GM10847 (cell line): ENCODE measurements around the gene RAPH1.

Source experiments
- POLR2A ChIP-seq: IDR thresholded peaks from 2 replicates; pipeline ENCODE4 v1.6.1; 2011; ENCODE audit not compliant: insufficient read length; ENCODE audit errors: extremely low read depth

Gene RAPH1

DNA sequence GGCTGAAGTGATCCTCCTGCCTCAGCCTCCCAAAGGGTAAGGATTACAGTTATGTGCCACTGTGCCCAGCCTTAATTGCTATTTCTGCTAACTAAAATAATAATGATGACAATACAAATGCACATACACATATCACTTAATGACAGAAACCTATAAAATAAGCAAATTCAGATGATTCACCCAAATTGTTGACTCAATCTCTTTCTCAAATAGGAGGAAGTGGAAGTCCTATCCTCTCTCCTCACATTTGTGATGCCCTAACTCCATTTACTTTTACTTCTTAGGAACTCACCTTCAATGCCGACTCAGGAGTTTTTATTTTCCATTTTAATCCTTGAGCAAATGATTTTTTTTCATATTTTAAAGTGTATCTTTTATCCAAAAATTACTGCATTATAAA is 24.5 kb upstream of the RAPH1 start:
- no peak for TF ChIP-seq POLR2A

DNA sequence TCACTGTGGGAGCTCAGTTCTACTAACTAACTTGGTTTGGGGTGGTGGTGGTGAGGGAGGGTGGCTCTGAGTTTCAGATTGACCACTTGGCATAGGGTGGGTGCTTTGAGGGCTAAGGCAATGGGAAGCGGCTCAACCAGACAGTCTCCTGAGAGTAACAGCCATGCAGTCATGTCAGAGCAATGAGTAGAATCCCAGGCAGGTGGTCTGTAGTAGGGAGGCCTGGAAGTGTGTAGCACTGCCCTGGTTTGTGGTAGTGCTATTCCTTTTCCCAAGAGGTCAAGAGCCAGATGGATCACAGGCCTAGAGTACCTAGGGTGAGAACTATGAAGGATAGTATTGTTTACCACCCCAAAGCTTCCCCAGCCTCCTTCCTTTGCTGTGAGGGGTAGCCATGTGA is 18.7 kb upstream of the RAPH1 start:
- TF ChIP-seq POLR2A = no peak

DNA sequence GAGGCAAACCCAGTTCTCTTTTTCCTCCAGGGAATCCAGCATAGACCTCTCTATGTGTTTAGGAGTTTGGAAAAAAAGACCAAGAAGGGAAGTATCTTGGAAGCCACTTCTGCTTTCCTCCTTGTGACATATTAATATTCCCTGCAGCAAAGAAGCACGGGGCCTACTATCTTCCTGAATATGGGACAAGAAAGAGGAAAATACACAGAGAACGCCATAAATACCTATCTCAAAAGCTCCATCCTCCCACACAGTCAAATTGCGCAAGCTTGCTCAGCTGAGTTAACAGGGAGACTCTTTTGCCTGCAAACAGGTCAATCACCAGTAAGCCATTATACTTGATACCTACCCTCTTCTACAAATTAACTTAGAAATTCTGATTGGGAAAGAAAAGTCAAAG is 16.7 kb upstream of the RAPH1 start:
- TF ChIP-seq POLR2A = no peak

DNA sequence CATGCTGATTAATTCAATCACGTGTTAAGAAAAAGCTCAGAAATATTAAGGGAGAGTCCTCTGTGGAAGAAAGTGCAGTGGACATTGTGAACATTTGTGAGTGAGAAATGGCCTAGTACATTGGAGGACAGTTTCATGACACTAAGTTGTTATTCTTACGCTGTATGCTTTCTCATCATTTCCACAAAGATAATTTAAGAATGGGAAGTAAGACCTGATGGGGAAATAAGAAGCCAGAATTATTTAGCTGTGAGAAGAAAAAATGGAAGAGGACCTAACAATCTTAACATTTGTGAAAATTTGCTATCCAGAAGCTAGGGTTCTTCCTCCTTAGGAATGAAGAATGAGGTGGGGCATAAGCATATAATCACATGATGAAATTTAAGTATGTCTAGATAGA is 15.2 kb upstream of the RAPH1 start:
- no peak for TF ChIP-seq POLR2A

DNA sequence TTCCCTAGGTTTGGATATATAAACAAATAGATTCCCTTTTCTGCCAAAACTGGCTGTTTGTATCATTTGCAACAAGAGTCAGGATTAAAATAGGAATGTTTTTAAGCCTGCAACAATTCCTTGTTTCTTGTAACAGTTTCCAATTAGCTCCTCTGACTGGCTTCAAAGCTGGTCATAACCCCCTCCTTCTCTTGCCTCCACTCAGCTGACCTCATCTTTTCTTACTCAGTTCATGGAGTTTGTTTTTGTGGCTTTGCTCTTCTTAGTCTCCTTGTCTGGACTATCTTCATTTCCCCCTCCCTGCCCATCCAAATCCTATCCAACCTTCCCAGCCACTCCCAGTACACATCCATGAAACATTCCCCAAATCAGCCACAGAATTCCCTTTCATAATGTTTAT is 14.3 kb upstream of the RAPH1 start:
- no peak for TF ChIP-seq POLR2A

DNA sequence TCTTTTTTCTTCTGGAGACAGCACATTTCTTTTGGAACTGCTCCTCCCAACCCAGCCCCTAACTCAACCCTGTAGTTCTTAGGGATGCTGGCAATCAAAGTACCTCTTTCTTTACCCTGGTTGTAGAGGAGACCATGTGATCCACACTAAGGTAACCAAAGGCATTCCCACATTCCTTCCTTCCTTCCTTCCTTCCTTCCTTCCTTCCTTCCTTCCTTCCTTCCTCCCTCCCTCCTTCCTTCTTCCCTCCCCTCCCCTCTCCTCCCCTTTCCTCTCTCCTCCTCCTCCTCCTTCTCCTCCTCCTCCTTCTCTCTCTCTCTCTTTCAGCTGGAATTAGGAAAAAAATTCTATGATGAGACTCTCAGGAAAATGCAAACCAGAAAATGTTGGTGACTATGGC is 13.8 kb upstream of the RAPH1 start:
- no peak for TF ChIP-seq POLR2A

DNA sequence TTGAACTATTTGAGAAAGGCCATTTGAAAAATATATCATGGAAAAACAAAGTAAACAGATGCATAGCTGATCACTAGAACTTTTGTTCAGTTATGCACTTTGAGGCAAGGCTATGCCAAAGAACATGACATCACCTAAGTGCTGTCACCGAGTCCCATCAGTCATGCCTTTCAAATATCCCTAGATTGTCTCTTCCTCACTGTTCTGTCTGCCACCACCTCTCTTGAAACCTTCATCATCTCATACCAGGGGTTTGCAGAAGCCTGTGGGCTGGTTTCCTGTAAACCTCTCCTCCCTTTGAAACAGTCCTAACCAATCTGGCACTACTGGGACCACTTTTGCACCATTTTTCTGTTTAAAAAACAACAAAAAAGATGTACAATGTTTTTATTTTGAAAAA is 12.3 kb upstream of the RAPH1 start:
- TF ChIP-seq POLR2A = no peak

DNA sequence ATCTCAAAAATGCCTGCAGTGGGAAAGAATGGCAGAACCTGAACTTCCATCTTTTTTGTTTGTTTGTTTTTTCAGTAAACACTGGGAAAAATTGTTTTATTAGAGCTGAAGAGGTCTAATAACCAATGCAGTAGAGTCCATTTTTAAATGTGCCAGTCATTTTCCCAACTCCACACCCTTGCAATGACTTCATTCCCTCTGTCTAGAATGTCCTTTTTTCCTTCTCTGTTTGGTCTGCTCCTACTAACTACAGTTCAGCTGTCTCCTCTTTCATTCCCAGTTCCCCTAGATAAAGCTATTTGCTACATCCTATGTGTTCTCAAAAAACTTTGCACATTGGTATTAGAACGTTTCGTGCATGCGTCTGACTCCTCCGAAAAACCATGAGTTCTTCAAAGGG is 9.3 kb upstream of the RAPH1 start:
- TF ChIP-seq POLR2A = no peak

DNA sequence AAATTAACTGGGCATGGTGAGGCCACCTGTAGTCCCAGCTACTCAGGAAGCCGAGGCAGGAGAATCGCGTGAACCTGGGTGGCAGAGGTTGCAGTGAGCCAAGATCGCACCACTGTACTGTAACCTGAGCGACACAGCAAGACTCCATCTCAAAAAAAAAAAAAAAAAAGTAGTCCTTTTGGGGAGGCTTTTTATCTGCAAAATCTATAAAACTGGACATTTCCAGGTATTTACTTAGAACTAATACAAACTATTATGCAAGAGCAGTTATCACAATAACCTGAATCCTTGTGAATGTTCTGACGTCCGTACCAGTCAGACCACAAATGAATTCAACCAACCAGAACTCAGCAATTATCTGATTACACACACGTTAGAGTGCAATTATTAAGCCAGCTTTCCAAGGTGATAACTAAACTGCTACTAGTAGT is 8.8 kb upstream of the RAPH1 start:
- no peak for TF ChIP-seq POLR2A

DNA sequence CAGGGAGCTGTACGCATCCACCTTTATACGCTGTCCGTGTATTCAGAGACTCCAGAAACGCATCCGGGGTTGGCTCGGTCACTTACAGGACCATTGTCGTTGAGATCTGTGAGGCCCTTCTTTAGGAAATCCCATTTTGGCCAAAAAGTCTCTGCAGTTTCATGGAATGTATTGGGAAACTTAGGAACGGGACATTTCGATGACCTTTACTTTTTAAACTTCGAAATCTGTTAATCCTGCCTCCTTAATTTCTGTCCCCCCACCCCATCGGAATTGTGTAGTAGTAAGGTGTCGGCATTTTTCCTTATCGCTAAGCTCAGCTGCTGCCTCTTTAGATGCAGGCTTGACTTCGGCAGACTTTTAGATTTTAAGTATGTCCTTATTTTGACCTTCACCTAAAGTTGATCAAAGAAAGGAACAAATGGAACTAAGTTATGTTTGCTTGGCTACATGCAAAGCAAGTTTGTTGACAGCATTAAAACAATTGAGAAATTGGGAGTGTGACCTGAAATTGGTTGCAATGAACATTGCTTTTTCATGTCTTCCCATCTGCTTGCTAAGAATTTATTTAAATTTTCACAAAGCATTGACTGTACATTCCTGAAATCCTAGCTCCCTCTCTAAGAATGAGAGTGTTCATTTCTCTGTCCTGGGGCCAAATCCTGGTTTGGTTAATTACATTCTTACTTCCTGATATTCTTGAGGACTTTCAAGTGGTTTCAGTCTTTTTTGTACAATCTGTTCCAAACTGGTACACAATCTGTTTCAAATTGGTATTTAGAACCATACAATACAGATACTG is 884 bp upstream of the RAPH1 start:
- TF ChIP-seq POLR2A = no peak

DNA sequence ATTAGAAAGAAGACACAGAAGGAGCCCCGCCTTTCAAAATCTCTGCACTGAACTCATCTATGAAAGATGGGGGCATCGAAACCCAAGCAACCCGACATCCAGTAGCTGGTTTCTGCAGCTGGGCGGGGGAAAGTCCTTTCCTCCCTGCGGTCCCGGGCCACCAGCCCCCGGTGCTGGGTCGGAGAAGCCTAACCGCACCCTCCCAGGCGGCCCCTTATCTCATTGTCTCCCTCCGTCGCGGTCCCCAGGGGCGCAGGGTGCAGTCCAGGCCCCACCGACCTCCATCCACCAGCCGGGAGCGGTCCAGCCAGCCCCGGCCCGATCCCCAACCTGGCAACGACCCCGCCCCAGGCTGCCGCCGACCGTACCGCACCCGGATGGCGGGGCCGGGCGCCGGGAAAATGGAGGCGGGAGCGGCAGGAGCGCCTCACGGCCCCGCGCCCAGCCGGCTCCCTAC is 452 bp downstream of the RAPH1 start:
- no peak for TF ChIP-seq POLR2A

DNA sequence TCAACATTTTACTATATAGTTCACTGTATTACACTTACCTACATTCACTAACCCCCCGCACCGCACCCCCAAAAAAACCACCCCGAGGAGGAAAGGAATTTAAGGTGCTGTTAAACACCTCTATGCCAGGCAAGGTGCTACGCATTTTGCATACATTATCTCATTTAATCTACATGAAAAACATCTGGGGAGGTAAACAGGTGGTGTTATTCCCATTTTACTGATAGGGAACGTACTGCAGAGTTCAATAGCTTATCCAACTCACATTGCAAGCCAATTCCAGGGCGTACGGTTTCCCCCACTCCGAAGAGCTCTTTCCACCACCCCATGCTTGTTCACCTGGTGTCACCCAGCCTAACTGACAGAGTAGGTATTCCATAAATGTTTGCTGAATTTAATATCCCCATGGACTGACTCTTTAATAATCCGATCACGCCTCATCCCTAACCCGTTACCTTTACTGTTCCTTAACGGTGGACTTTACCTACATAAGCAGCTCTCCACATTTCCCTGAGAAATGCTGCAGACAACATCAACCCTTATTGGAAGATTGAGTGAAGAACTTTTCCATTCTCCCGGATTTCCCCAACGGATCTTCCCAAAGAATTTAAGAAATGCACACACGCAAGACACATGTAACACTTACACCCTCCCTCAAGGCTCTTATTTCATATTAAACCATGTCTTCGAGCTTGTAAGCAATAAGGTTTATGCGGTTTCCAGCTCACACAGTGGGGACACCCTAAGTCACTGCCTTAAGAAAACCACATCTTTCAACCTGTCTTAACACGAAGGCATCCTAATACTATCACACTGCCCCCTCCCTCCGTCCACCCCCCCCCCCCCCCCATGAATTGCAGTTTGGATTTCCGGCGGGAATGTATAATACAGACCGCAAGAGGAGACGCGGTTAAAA is 1.2 kb downstream of the RAPH1 start:
- no peak for TF ChIP-seq POLR2A

DNA sequence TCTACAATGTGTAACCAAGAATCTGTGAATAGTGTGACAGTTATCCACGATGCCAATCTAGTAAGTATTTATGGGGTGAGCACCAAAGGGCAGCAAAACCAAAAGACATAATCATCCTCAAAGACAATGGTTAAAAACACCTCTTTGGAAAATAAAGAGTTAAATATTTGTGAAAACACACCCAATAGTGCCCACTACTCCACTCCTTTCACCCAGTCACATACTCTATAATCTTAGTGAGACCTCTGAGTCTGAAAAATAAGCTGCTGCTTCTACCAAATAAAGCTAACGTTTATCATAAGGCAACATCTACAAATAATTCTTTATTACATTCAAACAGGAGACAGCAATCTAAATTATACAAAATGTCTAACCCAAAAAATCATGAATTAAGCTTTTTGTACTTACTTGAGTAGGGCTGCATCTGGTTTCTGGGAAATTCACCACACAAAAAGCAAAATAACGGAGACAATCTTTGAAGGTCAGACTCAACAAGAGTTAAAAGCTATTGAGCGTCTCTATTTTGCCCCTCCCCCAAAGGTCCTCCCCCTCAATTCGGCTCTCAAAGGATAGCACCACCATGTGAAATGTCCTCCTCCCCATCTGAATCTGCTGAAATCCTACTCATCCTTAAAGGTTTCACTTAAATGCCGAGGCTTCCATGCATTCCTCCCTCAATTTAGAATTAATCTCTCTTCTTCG is 2.0 kb downstream of the RAPH1 start:
- no peak for TF ChIP-seq POLR2A

DNA sequence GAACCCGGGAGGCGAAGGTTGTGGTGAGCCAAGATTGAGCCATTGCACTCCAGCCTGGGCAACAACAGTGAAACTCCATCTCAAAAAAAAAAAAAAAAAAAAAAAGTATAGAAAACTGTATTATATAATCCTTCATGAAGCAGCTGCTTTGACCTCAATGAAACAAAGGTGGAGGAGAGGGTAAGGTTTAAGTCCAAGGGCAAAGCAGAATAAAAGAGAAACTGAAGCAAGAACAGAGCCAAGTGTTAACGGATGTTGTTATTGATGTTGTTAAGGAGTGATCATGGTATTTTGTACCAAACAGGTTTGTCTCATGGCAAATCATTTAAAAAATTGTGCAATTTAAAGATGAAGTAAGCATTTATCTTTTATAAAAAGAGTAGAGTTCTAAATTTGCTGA is 7.4 kb downstream of the RAPH1 start:
- no peak for TF ChIP-seq POLR2A

DNA sequence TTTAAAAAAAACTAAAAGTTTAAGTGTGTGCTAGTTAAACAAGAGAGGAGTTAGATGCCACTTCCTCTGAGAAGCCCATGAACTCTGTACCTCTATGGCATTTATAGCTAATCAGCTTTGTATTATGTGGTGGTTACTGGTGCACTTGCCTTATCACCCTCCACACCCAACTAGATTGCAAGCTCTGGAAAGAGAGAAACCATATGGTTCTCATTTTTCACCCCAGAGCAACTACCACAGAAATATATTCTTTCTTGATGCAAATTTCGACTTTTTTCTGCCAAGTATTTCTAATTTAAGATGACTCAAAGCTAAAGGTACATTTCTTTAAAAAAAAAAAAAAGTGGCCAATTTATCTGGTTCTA is 24.2 kb downstream of the RAPH1 start:
- TF ChIP-seq POLR2A = no peak
